HepG2 (cell line): ENCODE results near the gene UQCC2. TPM values are rescaled to one million over a fixed set of nuclear protein-coding genes. Genes with fewer than 3 reads are reported as not detected.

ENCODE experiments used
- HOXA3 ChIP-seq: sonication (generic); formaldehyde crosslinking; IDR thresholded peaks from 2 replicates; pipeline ENCODE4 v1.5.0; 2020; ENCODE audit warnings: missing genetic modification reagents
- KLF6 ChIP-seq: IDR thresholded peaks from 2 replicates; pipeline ENCODE4 v1.8.0; 2016; ENCODE audit warnings: missing biosample characterization, missing genetic modification reagents
- MBD4 ChIP-seq: IDR thresholded peaks from 2 replicates; pipeline ENCODE4 v1.6.1; 2012; ENCODE audit warnings: low read length, inconsistent platforms, borderline replicate concordance
- RXRA ChIP-seq: sonication (generic); formaldehyde crosslinking; IDR thresholded peaks from 2 replicates; pipeline ENCODE4 v1.5.1; 2020; ENCODE audit warnings: missing genetic modification reagents
- SRY ChIP-seq: sonication (generic); formaldehyde crosslinking; IDR thresholded peaks from 2 replicates; pipeline ENCODE4 v1.8.0; 2022; ENCODE audit warnings: mild to moderate bottlenecking, missing genetic modification reagents
- TEAD2 ChIP-seq: sonication (generic); formaldehyde crosslinking; IDR thresholded peaks from 2 replicates; pipeline ENCODE4 v1.9.0; 2021; ENCODE audit warnings: missing genetic modification reagents
- TRAFD1 ChIP-seq: sonication (generic); formaldehyde crosslinking; IDR thresholded peaks from 2 replicates; pipeline ENCODE4 v1.5.1; 2020; ENCODE audit warnings: missing genetic modification reagents, mild to moderate bottlenecking, borderline replicate concordance
- TRIM22 ChIP-seq: fragments of 450-650 bp; IDR thresholded peaks from 2 replicates; pipeline ENCODE4 v1.6.1; 2017
- ZNF280D ChIP-seq: sonication (generic); formaldehyde crosslinking; IDR thresholded peaks from 2 replicates; pipeline ENCODE4 v1.5.1; 2020; ENCODE audit warnings: mild to moderate bottlenecking, missing genetic modification reagents
- ZNF318 ChIP-seq: sonication (generic); formaldehyde crosslinking; IDR thresholded peaks from 2 replicates; pipeline ENCODE4 v1.4.0; 2020; ENCODE audit warnings: mild to moderate bottlenecking, missing genetic modification reagents
- ZNF724P ChIP-seq: sonication (generic); formaldehyde crosslinking; IDR thresholded peaks from 2 replicates; pipeline ENCODE4 v1.8.0; 2022; ENCODE audit warnings: missing genetic modification reagents, borderline replicate concordance
- ZNF83 ChIP-seq: sonication (generic); formaldehyde crosslinking; IDR thresholded peaks from 2 replicates; pipeline ENCODE4 v1.4.0; 2020; ENCODE audit warnings: missing genetic modification reagents, mild to moderate bottlenecking, borderline replicate concordance
- polyA plus RNA-seq, 8 experiments: library from polyadenylated mRNA; depleted of rRNA in 3 of 8; stranded (reverse) in 7 of 8; unstranded in 1 of 8; fragments of >200 nt; fragmentation: Illumina TruSeq in 4 of 8; extraction: Trizol in 4 of 8; gene quantifications; 2 replicates each; pipeline versions ENCODE4 v1.2.1 to v1.2.3, GENCODE V29; 2011 to 2016; ENCODE audit warnings: low read depth in 4 of 8, missing spikeins in 1 of 8, mixed read lengths in 1 of 8; ENCODE audit not compliant: insufficient read depth in 1 of 8
- total RNA-seq, 5 experiments: library from RNA; depleted of rRNA; stranded (reverse); fragments of >200 nt; fragmentation: Illumina TruSeq; extraction: Trizol; gene quantifications; 2 replicates each; pipeline ENCODE4 v1.2.3, GENCODE V29; 2016; ENCODE audit warnings: low read depth in 1 of 5

Gene UQCC2
- total and polyA plus RNA-seq, 2 of the 13 experiments (the other 11 are each of a cell fraction or from before 2014, with no cell fraction given): 82.4 to 238 TPM

- TF ChIP-seq TRAFD1: no peak
- no peak for TF ChIP-seq TRIM22
- peak; percentile 15; the same call in 1 of the 2 replicates for TF ChIP-seq RXRA (CRISPR knock-in tag)
- TF ChIP-seq HOXA3: no peak
- no peak for TF ChIP-seq MBD4
- TF ChIP-seq TEAD2 (CRISPR knock-in tag): no peak
- no peak for TF ChIP-seq ZNF83 (CRISPR knock-in tag)
- no peak for TF ChIP-seq ZNF724P (CRISPR knock-in tag)
- TF ChIP-seq KLF6 (CRISPR knock-in tag): no peak
- TF ChIP-seq SRY (CRISPR knock-in tag): no peak
- no peak for TF ChIP-seq ZNF318
- no peak for TF ChIP-seq ZNF280D
These were observed 40.5 kb upstream of the UQCC2 start (continued) for GRCh38 chr6:33751771-33752645.
